GM12891 (cell line): ENCODE data around the gene SORBS1.

Source experiments
- PAX5 ChIP-seq: IDR thresholded peaks from 2 replicates; pipeline ENCODE4 v1.6.1; 2011; ENCODE audit warnings: low read length, moderate library complexity, mild to moderate bottlenecking; ENCODE audit not compliant: insufficient read depth, severe bottlenecking
- POLR2A ChIP-seq: IDR thresholded peaks from 2 replicates; pipeline ENCODE4 v1.6.1; 2011; ENCODE audit warnings: low read depth, low read length, control low read depth
- POLR2AphosphoS5 ChIP-seq: IDR thresholded peaks from 2 replicates; pipeline ENCODE4 v1.6.1; 2011; ENCODE audit warnings: low read depth, low read length, control low read depth
- SPI1 ChIP-seq: IDR thresholded peaks from 2 replicates; pipeline ENCODE4 v1.6.1; 2011; ENCODE audit warnings: low read depth, low read length, control low read depth
- TAF1 ChIP-seq: IDR thresholded peaks from 2 replicates; pipeline ENCODE4 v1.6.1; 2011; ENCODE audit warnings: low read depth, low read length, control low read depth

GRCh38 chr10:95264227-95265051, 296.7 kb downstream of the SORBS1 start:
- TF ChIP-seq POLR2AphosphoS5 (no peak), POLR2A (no peak), SPI1 (no peak), TAF1 (no peak), PAX5 (no peak)
